B cell (primary cell): ENCODE results near the gene VAMP4. TPM values are rescaled to one million over a fixed set of nuclear protein-coding genes. Genes with fewer than 3 reads are reported as not detected.
A peak's percentile ranks its signal among the peaks of the same experiment; 100 is the strongest.

Experiments used
- ATAC-seq: fragments of 200-7000 bp; cut with Tn5 transposase; one replicate; pipeline ENCODE4 v1.10.0; 2021; ENCODE audit warnings: low read depth, mild to moderate bottlenecking, moderate number of reproducible peaks, moderate library complexity
- CTCF ChIA-PET: fragments of 350-600 bp; sonication (Branson Sonifier 250); formaldehyde crosslinking; loops from one replicate; lab custom pipeline; 2021; ENCODE audit warnings: antibody characterized with exemption, inconsistent platforms; lab: Charles Lee
- POLR2A ChIA-PET: fragments of 350-600 bp; sonication (Branson Sonifier 250); formaldehyde crosslinking; loops from one replicate; lab custom pipeline; 2021; ENCODE audit warnings: antibody characterized with exemption; lab: Charles Lee
- DNase-seq: peaks from one replicate; pipeline ENCODE4 v3.0.0; 2013
- H2AFZ ChIP-seq: 2 replicates; pipeline ENCODE4 v1.6.1; 2012; ENCODE audit warnings: mild to moderate bottlenecking, low read depth, low read length; ENCODE audit not compliant: insufficient read depth, poor library complexity, severe bottlenecking
- H3K27ac ChIP-seq, 2 donors: 1 replicate in 1 of 2; 2 replicates in 1 of 2; pipeline ENCODE4 v1.5.1; 2012 to 2013; ENCODE audit warnings: low read length in 2 of 2, mild to moderate bottlenecking in 2 of 2, moderate library complexity in 1 of 2
- H3K27me3 ChIP-seq, 4 experiments: fragments of 200-600 bp in 1 of 4; sonication (generic) in 1 of 4; replicated peaks in 1 of 4; 1 replicate in 2 of 4; 2 replicates in 2 of 4; pipeline versions ENCODE4 v1.6.1 to v1.7.0; 2013 to 2016; ENCODE audit warnings: low read length in 3 of 4, mild to moderate bottlenecking in 2 of 4, mixed read lengths in 1 of 4, moderate library complexity in 1 of 4; ENCODE audit not compliant: insufficient read depth in 4 of 4, control insufficient read depth in 3 of 4; ENCODE audit errors: control extremely low read depth in 1 of 4
- H3K36me3 ChIP-seq, 2 experiments: replicated peaks in 1 of 2; 1 replicate in 1 of 2; 2 replicates in 1 of 2; pipeline versions ENCODE4 v1.6.1 to v1.7.1; 2013; ENCODE audit warnings: low read length in 1 of 2; ENCODE audit not compliant: insufficient read depth in 2 of 2, control insufficient read depth in 1 of 2; ENCODE audit errors: control extremely low read depth in 1 of 2, extremely low read depth in 1 of 2
- H3K4me1 ChIP-seq, 2 donors: fragments of 200-600 bp in 1 of 2; sonication (generic) in 1 of 2; 1 replicate in 1 of 2; 2 replicates in 1 of 2; pipeline versions ENCODE4 v1.5.1 to v1.6.1; 2013 to 2017; ENCODE audit warnings: low read length in 2 of 2; ENCODE audit not compliant: control insufficient read depth in 2 of 2, insufficient read depth in 2 of 2
- H3K4me2 ChIP-seq: replicated peaks from 2 replicates; pipeline ENCODE3; 2012; ENCODE audit warnings: mild to moderate bottlenecking, low read depth, low read length; ENCODE audit not compliant: poor library complexity, severe bottlenecking
- H3K4me3 ChIP-seq, 5 experiments: fragments of 200-600 bp in 1 of 5; sonication (generic) in 1 of 5; 1 replicate in 3 of 5; 2 replicates in 2 of 5; pipeline versions ENCODE4 v1.5.1 to v1.7.0; 2011 to 2016; ENCODE audit warnings: low read length in 4 of 5, mild to moderate bottlenecking in 4 of 5, low read depth in 2 of 5, control low read depth in 1 of 5, moderate library complexity in 1 of 5; ENCODE audit not compliant: insufficient read depth in 1 of 5; ENCODE audit errors: control extremely low read depth in 1 of 5, extremely low read depth in 1 of 5
- H3K79me2 ChIP-seq: fragments of 200-600 bp; sonication (generic); one replicate; pipeline ENCODE4 v1.6.0; 2016; ENCODE audit warnings: low read length; ENCODE audit not compliant: control insufficient read depth, insufficient read depth
- H3K9ac ChIP-seq: fragments of 200-600 bp; sonication (generic); 2 replicates; pipeline ENCODE4 v1.6.1; 2017; ENCODE audit warnings: mild to moderate bottlenecking, low read length, moderate library complexity
- H3K9me3 ChIP-seq, 3 donors: one replicate each; pipeline versions ENCODE4 v1.6.1 to v1.7.1; 2013; ENCODE audit warnings: low read length in 2 of 3; ENCODE audit not compliant: control insufficient read depth in 2 of 3, insufficient read depth in 1 of 3; ENCODE audit errors: control extremely low read depth in 1 of 3
- H4K20me1 ChIP-seq: 2 replicates; pipeline ENCODE4 v1.6.0; 2012; ENCODE audit warnings: mild to moderate bottlenecking, low read length; ENCODE audit not compliant: insufficient read depth, control insufficient read depth, poor library complexity, severe bottlenecking
- H3K27ac Mint-ChIP-seq: one replicate; pipeline ENCODE4 v1.8.0; 2021; ENCODE audit warnings: mixed read lengths
- H3K27me3 Mint-ChIP-seq: one replicate; pipeline ENCODE4 v1.8.0; 2021; ENCODE audit warnings: mixed read lengths
- H3K4me1 Mint-ChIP-seq: one replicate; pipeline ENCODE4 v1.8.0; 2021; ENCODE audit warnings: mixed read lengths
- H3K4me3 Mint-ChIP-seq: one replicate; pipeline ENCODE4 v1.8.0; 2021; ENCODE audit warnings: mixed read lengths
- H3K9me3 Mint-ChIP-seq: one replicate; pipeline ENCODE4 v1.8.0; 2022; ENCODE audit warnings: mixed read lengths; ENCODE audit not compliant: insufficient read depth
- CTCF ChIP-seq: fragments of 200-600 bp; IDR thresholded peaks from one replicate; pipeline ENCODE4 v1.8.0; 2022; ENCODE audit warnings: antibody characterized with exemption, mild to moderate bottlenecking
- EZH2 ChIP-seq: IDR thresholded peaks from 2 replicates; pipeline ENCODE4 v1.6.1; 2012; ENCODE audit warnings: borderline replicate concordance, low read depth, mild to moderate bottlenecking, moderate library complexity, low read length; ENCODE audit not compliant: insufficient read depth, poor library complexity, severe bottlenecking
- WGBS: methylation state at CpG from one replicate; pipeline ENCODE4 v1.1.5; 2013; ENCODE audit warnings: missing lambda C conversion rate; ENCODE audit not compliant: insufficient coverage; 5-methylcytosine and 5-hydroxymethylcytosine counted together
- intact Hi-C: fragments of 100-400 bp; cut with micrococcal nuclease; formaldehyde crosslinking; loops from one replicate; pipeline ENCODE4 v1.10.0; 2022
- polyA plus RNA-seq: library from polyadenylated mRNA; depleted of rRNA; stranded (reverse); fragments of >200 nt; gene quantifications from 2 replicates; pipeline ENCODE4 v1.2.3, GENCODE V29; 2012
- total RNA-seq, 2 donors: library from RNA; stranded (reverse); fragments of 120-200 nt in 1 of 2; gene quantifications; 1 replicate in 1 of 2; 2 replicates in 1 of 2; pipeline versions ENCODE4 v1.2.3 to v1.2.4, GENCODE V29; 2013 to 2022

The VAMP4 gene
- total and polyA plus RNA-seq, 2 donors (not counting 1 experiment from before 2014, with no cell fraction given), result 11.6 to 21.8 TPM

- intact Hi-C loops, result loop anchor here (1.0 to 5.0 kb wide), 7 partner anchors 39 to 1850 kb away; partner anchors contain the start of genes DNM3, METTL13, PIGC and PRRC2C
- H3K27me3 ChIP-seq, result no peaks in the 10 kb centered on the region
- WGBS, result 0% methylated on average over 11 of the region's 14 CpGs
- peaks cover 0 to 7% of the 10 kb centered on the region in 2 experiments for H3K36me3 ChIP-seq
- no peaks in the 10 kb centered on the region for H4K20me1 ChIP-seq
- CTCF ChIA-PET, result interaction anchor here (1.2 to 1.7 kb wide), 2 partner anchors 27 to 257 kb away, joined by 3 to 5 read pairs; partner anchors contain the start of gene PRRC2C
- H3K9me3 ChIP-seq, result no peaks in the 10 kb centered on the region
- Mint-ChIP-seq H3K27ac (peak overlapping the region; percentile 100), H3K27me3 (no peaks in the 10 kb centered on the region), H3K4me1 (peaks cover 40% of the 10 kb centered on the region), H3K9me3 (no peaks in the 10 kb centered on the region), H3K4me3 (peak overlapping the region; percentile 100)
- ATAC-seq (peak; percentile 2), DNase-seq (no peak)
- peak overlapping the region; percentile 82 for H3K4me2 ChIP-seq
- peak overlapping the region; percentile 94 for H2AFZ ChIP-seq
- H3K79me2 ChIP-seq, result peaks cover 9% of the 10 kb centered on the region
- POLR2A ChIA-PET, result interaction anchor here (0.6 to 3.6 kb wide), 4 partner anchors 9 to 653 kb away, joined by 3 to 29 read pairs (median 4); partner anchors contain the start of gene METTL13
- TF ChIP-seq EZH2 (no peak), CTCF (no peak)
- H3K9ac ChIP-seq, result peak overlapping the region; percentile 93
- peaks cover 20 to 23% of the 10 kb centered on the region in 2 donors for H3K4me1 ChIP-seq
- H3K4me3 ChIP-seq, result peak overlapping the region; percentile 69 to 95 (median 93)
- peak overlapping the region; percentile 91 for H3K27ac ChIP-seq
Observed at GRCh38 chr1:171742577-171742922, 685 bp upstream of the VAMP4 start.
